GM21825 (cell line): Measurements from ENCODE around the gene RIPOR3.
"Not testable (repeated sequence)": the region's sequence is repeated elsewhere in the genome, so short reads cannot be mapped to it uniquely, and the experiment has no call there.

Experiments used
- ATAC-seq: cut with Tn5 transposase; IDR thresholded peaks from one replicate; pipeline ENCODE4 v1.9.1; 2021; ENCODE audit warnings: mild to moderate bottlenecking, moderate library complexity; ENCODE audit not compliant: unreplicated experiment

The RIPOR3 gene

DNA sequence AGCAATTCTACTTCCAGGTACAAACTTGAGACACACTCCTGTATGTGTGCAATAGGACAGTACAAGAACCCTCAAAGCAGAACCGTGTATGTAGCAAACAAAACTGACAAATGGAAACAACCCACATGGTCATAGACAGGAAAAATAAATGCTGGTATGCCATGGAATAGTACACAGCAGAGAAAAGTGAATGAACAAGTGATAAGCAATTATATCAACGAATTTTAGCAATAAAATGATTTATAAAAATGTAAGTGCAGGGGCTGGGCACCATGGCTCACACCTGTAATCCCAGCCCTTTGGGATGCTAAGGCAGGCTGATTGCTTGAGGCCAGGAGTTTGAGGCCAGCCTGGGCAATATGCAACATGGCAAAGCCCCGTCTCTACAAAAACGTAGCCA lies 9.3 kb downstream of the RIPOR3 start:
- no peak for ATAC-seq

DNA sequence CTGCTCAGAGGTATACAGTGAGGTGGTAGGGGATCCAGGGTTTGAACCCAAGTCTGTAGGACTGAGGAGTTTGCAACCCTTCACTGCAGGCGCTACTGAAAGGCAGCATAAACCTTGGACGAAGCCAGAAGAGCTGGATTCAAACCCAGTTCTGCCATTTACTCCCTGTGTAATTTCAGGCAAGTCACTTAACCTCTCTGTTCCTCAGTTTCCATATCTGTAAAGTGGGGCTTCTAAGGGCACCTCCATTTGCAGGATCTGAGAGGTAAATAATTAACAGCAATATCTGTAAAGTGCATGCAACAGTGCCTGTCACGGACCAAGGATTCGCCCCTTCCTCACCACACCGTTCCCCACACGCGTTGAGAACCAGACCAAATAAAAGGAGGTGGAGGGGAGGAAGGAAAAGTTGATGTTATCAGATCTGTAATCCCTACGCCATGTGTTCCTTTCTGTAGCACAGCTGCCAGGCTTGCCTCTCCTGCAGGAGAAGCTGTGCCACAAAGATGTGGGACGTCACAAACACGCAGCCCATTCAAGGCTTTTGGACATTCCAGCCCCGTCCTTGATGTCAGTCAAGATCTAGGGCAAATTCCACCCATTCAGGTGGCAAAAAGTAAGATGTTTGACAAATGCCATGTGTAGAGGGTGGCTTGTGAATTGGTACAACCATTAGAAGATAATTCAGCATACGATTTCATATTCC lies 9.8 kb downstream of the RIPOR3 start:
- ATAC-seq = no peak

- no peak for ATAC-seq
Observed at GRCh38 chr20:50680105-50680960, 11.0 kb downstream of the RIPOR3 start.

- ATAC-seq = no peak
Observed at GRCh38 chr20:50679753-50680104, 11.6 kb downstream of the RIPOR3 start.

GRCh38 chr20:50678169-50678898 lies 13.0 kb downstream of the RIPOR3 start:
- no peak for ATAC-seq

GRCh38 chr20:50676858-50677257 lies 14.5 kb downstream of the RIPOR3 start:
- no peak for ATAC-seq

DNA sequence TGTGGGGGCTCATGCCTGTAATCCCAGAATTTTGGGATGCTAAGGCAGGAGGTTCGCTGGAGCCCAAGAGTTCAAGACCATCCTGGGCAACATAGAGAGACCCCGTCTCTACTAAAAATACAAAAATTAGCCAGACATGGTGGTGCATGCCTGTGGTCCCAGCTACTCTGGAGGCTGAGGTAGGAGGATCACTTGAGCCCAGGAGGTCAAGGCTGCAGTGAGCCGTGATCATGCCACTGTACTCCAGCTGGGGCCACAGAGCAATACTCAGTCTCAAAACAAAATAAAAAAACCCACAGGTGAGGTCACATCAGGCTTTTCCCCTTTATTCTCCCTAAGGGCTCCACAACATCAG lies 15.0 kb downstream of the RIPOR3 start:
- not testable (repeated sequence) for ATAC-seq

DNA sequence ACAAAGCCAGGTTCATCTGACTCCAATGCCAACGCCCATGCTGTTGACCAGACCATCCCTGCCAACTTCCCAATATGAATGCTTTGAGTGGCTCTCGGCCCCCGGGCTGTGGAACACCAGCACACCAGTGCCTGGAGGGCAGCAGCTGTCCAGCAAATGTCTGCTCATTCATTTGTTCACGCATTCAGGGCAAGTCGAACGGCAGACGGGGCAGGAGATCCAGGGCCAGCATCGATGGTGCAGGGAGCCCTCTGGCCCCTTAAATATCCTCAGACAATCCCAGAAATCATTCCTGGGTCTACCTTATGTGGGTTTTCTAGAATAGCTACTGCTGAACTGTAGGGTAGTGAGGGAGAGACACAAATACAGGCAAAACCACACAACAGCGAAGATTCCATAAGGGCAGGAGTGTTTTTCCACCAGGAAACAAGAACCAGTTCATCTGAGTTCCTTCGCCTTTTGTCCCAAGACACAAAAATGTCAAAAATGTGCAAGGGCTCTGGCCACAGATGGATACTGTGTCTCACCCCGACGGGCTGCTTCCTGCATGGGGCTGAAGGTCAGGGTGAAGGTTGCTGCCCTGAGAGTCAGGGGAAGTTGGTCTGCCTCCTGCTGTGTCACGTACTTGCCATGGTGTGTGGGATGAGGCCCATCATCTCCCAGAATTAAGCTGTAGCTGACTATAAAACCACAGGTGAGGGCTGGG lies 15.5 kb downstream of the RIPOR3 start:
- no peak for ATAC-seq

DNA sequence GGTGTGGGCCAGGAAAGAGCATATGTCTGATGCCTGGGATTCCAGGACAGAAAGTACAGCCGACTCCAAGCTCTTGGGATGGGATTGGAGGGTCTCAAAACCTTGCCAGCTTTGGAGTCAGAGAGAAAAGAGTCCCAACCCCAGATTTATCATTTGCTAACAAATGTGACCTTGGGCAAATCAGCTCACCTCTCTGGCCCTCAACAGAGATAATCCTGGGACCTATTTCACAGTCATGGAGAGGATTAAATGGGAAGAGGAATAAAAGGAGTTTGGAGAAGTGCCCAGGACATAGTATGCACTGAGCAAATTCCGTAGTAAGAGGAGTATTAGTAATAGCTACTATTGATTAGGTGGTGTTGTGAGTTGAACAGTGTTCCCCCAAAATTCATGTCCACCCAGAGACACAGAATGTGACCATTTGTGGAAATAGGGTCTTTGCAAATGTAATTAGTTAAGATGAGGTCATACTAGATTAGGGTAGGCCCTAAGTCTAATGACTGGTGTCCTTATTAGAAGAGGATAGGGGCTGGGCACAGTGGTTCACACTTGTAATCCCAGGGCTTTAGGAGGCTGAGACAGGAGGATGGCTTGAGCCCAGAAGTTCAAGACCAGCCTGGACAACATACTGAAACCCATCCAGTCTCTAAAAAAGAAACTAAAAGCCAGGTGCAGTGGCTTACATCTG lies 17.1 kb downstream of the RIPOR3 start:
- no peak for ATAC-seq

GRCh38 chr20:50673466-50674137 lies 17.7 kb downstream of the RIPOR3 start:
- ATAC-seq = no peak

DNA sequence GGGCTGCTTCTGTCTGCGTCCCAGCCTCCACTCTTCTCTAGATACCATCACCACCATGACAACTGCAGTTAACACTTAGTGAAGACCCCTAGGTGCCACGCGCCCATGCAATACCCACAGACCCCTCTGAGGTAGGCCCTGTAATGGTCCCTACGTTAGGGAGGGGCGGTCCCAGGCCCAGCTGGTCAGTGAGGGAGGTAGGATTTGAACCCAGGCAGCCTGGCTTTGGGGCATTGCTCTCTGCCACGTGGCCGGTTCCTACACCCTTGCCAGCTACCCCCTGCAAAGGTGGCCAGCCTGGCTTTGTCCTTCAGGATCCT lies 18.2 kb downstream of the RIPOR3 start:
- ATAC-seq = no peak

GRCh38 chr20:50672400-50673145 lies 18.8 kb downstream of the RIPOR3 start:
- no peak for ATAC-seq

DNA sequence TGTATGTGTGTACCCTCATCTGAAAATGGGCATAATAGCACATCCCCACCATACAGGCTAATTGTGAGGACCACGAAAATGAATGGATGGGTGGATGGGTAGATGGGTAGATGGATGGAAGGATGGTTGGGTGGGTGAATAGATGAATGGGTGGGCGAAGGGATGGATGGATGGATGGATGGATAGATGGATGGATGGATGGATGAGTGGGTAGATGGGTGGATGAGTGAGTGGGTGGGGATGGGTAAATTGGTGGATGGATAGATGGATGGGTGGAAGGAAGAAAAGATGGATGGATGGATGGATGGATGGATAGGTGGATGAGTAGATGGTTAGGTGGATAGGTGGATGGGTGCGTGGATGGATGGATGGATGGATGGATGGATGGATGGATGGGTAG lies 19.7 kb downstream of the RIPOR3 start:
- no peak for ATAC-seq

DNA sequence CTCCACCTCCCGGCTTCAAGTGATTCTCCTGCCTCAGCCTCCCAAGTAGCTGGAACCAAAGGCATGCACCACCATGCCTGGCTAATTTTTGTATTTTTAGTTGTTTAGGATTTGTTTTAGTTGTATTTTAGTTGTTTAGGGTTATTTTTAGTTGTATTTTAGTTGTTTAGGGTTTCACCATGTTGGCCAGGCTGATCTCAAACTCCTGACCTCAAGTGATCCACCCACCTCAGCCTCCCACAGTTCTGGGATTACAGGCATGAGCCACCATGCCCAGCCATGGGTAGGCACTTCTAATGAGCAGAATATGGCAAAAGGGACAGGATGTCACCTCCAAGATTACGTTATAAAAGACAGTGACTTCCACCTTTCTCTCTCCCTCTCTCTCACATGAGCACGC lies 20.3 kb downstream of the RIPOR3 start:
- not testable (repeated sequence) for ATAC-seq

GRCh38 chr20:50670126-50670862 lies 21.0 kb downstream of the RIPOR3 start:
- no peak for ATAC-seq

DNA sequence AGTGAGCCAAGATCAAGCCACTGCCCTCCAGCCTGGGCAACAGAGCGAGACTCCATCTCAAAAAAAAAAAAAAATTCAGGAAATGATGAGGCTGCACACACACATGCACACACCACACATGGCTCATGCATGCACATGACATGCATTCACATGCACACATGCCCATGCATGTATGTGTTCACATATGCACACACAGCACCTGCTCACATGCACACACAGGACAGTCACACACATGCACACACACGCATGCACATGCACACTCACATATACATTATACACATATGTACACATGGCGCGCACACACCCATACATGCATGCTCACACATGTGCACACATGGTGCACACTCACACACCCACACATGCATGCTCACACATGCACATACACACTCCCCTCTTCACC lies 22.5 kb downstream of the RIPOR3 start:
- ATAC-seq = no peak

DNA sequence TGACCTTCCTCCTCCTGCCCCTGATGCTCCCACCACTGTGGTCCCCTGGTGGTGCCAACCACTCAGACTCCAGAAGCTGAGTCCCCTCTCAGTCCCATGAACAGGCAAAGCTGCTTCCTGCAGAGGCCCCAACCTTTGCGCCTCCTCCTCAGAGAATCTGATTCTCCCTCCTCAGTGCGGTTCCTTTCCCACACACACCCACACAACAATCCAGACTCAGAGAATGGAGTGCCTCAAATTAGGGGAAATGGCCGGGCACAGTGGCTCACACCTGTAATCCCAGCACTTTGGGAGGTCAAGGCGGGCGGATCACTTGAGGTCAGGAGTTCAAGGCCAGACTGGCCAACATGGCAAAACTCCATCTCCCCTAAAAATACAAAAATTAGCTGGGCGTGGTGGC lies 23.0 kb downstream of the RIPOR3 start:
- no peak for ATAC-seq

GRCh38 chr20:50666709-50667298 lies 24.5 kb downstream of the RIPOR3 start:
- ATAC-seq = no peak
